ENCODE measurements around the gene PYGB.

Gene PYGB

DNA sequence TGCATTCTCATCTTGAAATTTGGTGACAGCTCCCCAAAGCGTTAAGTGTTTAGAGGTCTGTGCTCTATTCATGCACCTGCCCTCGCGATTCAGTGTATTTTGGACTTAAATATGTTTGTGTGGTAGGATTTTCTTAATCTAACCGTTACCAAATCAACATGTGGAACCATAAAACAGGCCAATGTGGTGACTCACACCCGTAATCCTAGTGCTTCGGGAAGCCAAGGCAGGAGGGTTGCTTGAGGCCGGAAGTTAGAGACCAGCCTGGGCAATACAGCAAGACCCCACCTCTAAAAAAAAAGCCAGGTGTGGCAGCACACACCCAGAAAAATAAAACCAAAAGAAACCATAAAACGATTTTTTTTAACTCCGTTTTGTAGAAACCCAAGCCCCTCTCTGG, 31.5 kb downstream of the PYGB start:
- Histone ChIP-seq H3K27ac (ENCODE audit: extremely low read depth, low read depth, low read length) (no peak overlapping the region), H3K9me3 (ENCODE audit: control insufficient read depth, insufficient read depth, low read depth, low read length) (no peaks in the 10 kb centered on the region), H3K36me3 (ENCODE audit: control insufficient read depth in 2 of 2, insufficient read depth in 1 of 2, low read length in 2 of 2) (peaks cover 0 to 97% of the 10 kb centered on the region in 2 experiments; a peak in 1 of 3 replicates), H3K4me1 (ENCODE audit: control insufficient read depth, insufficient read depth, low read length) (no peaks in the 10 kb centered on the region), H3K4me3 (ENCODE audit: low read depth, low read length) (no peak overlapping the region)
- ChIA-PET CTCF (no interaction called here), POLR2A (no interaction called here)
- TF ChIP-seq ZNF398 (tag by site-specific recombination; IDR thresholded peaks at IDR 0.05): no peak
- no peak for TF ChIP-seq ZNF280C (tag by site-specific recombination; IDR thresholded peaks at IDR 0.05)
- no peak for TF ChIP-seq ZNF830 (tag by site-specific recombination; IDR thresholded peaks at IDR 0.05; ENCODE audit: low read depth)
- TF ChIP-seq ZNF514 (tag by site-specific recombination; IDR thresholded peaks at IDR 0.05): no peak
- TF ChIP-seq ZNF416 (tag by site-specific recombination; IDR thresholded peaks at IDR 0.05): no peak
- 0 out of 2 replicates have a peak, but pooled peaks have one; percentile 38 for TF ChIP-seq ZNF121 (tag by site-specific recombination; IDR thresholded peaks at IDR 0.05)
- no peak for TF ChIP-seq YY2 (tag by site-specific recombination; IDR thresholded peaks at IDR 0.05)
- TF ChIP-seq PATZ1 (tag by site-specific recombination; IDR thresholded peaks at IDR 0.05): no peak

DNA sequence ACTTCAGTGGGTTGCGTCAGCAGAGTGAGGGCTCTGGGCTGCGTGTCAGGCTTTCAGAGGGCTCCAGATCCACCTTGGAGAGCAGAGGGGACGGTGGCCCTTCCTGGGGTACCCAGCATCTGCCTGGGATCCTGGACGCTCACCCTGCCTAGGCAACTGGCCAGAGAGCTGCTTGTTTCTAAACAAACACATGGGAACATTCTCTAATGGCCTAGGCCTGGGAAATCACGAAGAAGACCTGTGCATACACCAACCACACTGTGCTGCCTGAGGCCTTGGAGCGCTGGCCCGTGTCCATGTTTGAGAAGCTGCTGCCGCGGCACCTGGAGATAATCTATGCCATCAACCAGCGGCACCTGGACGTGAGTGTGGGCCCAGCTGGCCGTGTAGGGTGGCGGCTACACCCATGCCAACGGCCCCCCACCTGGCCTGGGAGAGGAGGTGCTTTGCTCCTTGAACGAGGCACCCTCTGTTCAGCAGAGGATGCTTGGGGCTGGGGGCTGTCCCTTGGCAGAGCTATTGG, 32.2 kb downstream of the PYGB start:
- CTCF ChIA-PET: no interaction called here
- no peaks in the 10 kb centered on the region for H3K9me3 ChIP-seq (ENCODE audit: control insufficient read depth, insufficient read depth, low read depth, low read length)
- no peak overlapping the region for H3K27ac ChIP-seq (ENCODE audit: extremely low read depth, low read depth, low read length)
- POLR2A ChIA-PET: no interaction called here
- H3K36me3 ChIP-seq (ENCODE audit: control insufficient read depth in 2 of 2, insufficient read depth in 1 of 2, low read length in 2 of 2): peaks cover 0 to 94% of the 10 kb centered on the region in 2 experiments; a peak in 1 of 3 replicates
- H3K4me3 ChIP-seq (ENCODE audit: low read depth, low read length): no peak overlapping the region
- H3K4me1 ChIP-seq (ENCODE audit: control insufficient read depth, insufficient read depth, low read length): no peaks in the 10 kb centered on the region
- no peak for TF ChIP-seq ZNF292 (tag by site-specific recombination; IDR thresholded peaks at IDR 0.05; ENCODE audit: borderline replicate concordance, low read depth)
- no peak for TF ChIP-seq ZBTB1 (tag by site-specific recombination; IDR thresholded peaks at IDR 0.05)
- TF ChIP-seq ZNF654 (tag by site-specific recombination; IDR thresholded peaks at IDR 0.05; ENCODE audit: low read depth): no peak
- TF ChIP-seq ZNF48 (tag by site-specific recombination; IDR thresholded peaks at IDR 0.05): no peak
- TF ChIP-seq, protein P1, sequence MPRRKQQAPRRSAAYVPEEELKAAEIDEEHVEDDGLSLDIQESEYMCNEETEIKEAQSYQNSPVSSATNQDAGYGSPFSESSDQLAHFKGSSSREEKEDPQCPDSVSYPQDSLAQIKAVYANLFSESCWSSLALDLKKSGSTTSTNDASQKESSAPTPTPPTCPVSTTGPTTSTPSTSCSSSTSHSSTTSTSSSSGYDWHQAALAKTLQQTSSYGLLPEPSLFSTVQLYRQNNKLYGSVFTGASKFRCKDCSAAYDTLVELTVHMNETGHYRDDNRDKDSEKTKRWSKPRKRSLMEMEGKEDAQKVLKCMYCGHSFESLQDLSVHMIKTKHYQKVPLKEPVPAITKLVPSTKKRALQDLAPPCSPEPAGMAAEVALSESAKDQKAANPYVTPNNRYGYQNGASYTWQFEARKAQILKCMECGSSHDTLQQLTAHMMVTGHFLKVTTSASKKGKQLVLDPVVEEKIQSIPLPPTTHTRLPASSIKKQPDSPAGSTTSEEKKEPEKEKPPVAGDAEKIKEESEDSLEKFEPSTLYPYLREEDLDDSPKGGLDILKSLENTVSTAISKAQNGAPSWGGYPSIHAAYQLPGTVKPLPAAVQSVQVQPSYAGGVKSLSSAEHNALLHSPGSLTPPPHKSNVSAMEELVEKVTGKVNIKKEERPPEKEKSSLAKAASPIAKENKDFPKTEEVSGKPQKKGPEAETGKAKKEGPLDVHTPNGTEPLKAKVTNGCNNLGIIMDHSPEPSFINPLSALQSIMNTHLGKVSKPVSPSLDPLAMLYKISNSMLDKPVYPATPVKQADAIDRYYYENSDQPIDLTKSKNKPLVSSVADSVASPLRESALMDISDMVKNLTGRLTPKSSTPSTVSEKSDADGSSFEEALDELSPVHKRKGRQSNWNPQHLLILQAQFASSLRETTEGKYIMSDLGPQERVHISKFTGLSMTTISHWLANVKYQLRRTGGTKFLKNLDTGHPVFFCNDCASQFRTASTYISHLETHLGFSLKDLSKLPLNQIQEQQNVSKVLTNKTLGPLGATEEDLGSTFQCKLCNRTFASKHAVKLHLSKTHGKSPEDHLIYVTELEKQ (tag by site-specific recombination; IDR thresholded peaks at IDR 0.05; ENCODE audit: borderline replicate concordance): no peak
- no peak for TF ChIP-seq ZEB2 (tag by site-specific recombination; IDR thresholded peaks at IDR 0.05)
- no peak for TF ChIP-seq ZFP41 (tag by site-specific recombination; IDR thresholded peaks at IDR 0.05; ENCODE audit: borderline replicate concordance)
- no peak for TF ChIP-seq ZBTB8A (tag by site-specific recombination; IDR thresholded peaks at IDR 0.05)
- TF ChIP-seq MZF1 (tag by site-specific recombination; IDR thresholded peaks at IDR 0.05; ENCODE audit: borderline replicate concordance): no peak
- TF ChIP-seq KLF10 (tag by site-specific recombination; IDR thresholded peaks at IDR 0.05): no peak
- no peak for TF ChIP-seq ZNF518A (tag by site-specific recombination; conservative IDR thresholded peaks at IDR 0.05; ENCODE audit: low read depth)
- no peak for TF ChIP-seq ZNF350 (tag by site-specific recombination; IDR thresholded peaks at IDR 0.05)
